Measurements from ENCODE around the gene REXO5.

DNA sequence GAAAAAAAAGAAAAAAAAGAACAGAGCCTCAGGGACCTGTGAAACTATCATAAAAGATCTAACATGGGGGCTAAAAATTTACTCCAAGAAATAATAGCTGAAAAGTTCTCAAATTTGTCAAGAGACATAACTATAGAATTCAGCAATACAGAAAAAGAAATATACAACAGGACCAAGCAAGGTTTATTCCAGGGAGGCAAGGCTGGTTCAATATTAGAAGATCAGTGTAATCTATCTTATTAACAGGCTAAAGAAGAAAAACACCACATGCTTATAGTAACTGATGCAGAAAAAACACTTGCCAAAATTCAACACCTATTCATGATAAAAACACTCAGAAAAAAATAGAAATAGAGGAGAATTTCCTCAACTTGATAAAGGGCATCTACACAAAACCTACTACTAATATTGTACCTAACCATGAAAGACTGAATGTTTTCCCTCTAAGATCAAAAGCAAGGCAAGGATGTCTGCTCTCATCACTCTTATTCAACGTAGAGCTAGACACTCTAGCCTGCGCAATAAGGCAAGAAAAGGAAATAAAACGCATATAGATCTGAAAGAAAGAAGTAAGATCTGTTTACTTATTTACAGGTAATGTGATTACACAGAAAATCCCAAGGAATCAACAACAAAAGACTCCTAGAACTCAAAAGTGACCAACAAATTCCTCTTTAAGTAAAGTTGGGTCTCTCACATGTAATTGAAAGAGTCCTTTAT, 43.8 kb upstream of the REXO5 start:
- no peak for TF ChIP-seq CTCF (IDR thresholded peaks at IDR 0.05)
- TF ChIP-seq POLR2A (IDR thresholded peaks at IDR 0.05) = no peak
